ENCODE results near the gene RIBC1. TPM values are rescaled to one million over a fixed set of nuclear protein-coding genes. Genes with fewer than 3 reads are reported as not detected.

RIBC1 gene
- polyA plus RNA-seq, 1 of the 3 experiments (the other 2 are of a cell fraction), result 0.33 TPM

GRCh38 chrX:53471346-53471745 is 48.7 kb downstream of the RIBC1 start:
- H4K20me1 ChIP-seq (ENCODE audit: insufficient read depth), result no peaks in the 10 kb centered on the region
- no peaks in the 10 kb centered on the region for H3F3A ChIP-seq (replicated peaks; ENCODE audit: insufficient read depth)
- H3K9ac ChIP-seq, result no peak overlapping the region
- H3K27ac ChIP-seq (ENCODE audit: low read depth in 2 of 2, low read length in 1 of 2), result no peak overlapping the region
- ChIA-PET POLR2A (no interaction called here), CTCF (interaction anchor here (0.7 to 2.9 kb wide), 3 partner anchors 10 to 221 kb away, joined by 3 to 20 read pairs (median 4); no protein-coding TSS in a partner anchor)
- no peak overlapping the region for H3K4me3 ChIP-seq (ENCODE audit: low read depth in 2 of 2, low read length in 1 of 2)
- H3K4me2 ChIP-seq, result no peak overlapping the region
- no peaks in the 10 kb centered on the region for H3K9me2 ChIP-seq
- peaks cover 17% of the 10 kb centered on the region; the same call in 1 of the 2 replicates for H3K27me3 ChIP-seq (ENCODE audit: insufficient read depth)
- H3K9me3 ChIP-seq, result no peaks in the 10 kb centered on the region
- TF ChIP-seq GATA2 (CRISPR knock-in tag; IDR thresholded peaks at IDR 0.05), result no peak
- TF ChIP-seq RXRA (IDR thresholded peaks at IDR 0.05; ENCODE audit: borderline replicate concordance, low read depth), result no peak
- no peak for TF ChIP-seq POLR2AphosphoS5 (IDR thresholded peaks at IDR 0.05; ENCODE audit: low read depth, low read length)
- TF ChIP-seq MEF2A (IDR thresholded peaks at IDR 0.05; ENCODE audit: borderline replicate concordance, low read depth), result no peak
- no peak for TF ChIP-seq RCOR1 (IDR thresholded peaks at IDR 0.05; ENCODE audit: low read length)
- TF ChIP-seq, protein P1, sequence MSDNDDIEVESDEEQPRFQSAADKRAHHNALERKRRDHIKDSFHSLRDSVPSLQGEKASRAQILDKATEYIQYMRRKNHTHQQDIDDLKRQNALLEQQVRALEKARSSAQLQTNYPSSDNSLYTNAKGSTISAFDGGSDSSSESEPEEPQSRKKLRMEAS (IDR thresholded peaks at IDR 0.05; ENCODE audit: low read depth), result no peak
- no peak for TF ChIP-seq FOSL2 (IDR thresholded peaks at IDR 0.05; ENCODE audit: borderline replicate concordance, low read depth)
- TF ChIP-seq, protein P2, sequence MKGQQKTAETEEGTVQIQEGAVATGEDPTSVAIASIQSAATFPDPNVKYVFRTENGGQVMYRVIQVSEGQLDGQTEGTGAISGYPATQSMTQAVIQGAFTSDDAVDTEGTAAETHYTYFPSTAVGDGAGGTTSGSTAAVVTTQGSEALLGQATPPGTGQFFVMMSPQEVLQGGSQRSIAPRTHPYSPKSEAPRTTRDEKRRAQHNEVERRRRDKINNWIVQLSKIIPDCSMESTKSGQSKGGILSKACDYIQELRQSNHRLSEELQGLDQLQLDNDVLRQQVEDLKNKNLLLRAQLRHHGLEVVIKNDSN (IDR thresholded peaks at IDR 0.05; ENCODE audit: borderline replicate concordance, low read depth), result no peak
- TF ChIP-seq RAD21 (IDR thresholded peaks at IDR 0.05; ENCODE audit: low read length), result no peak
- TF ChIP-seq MXI1 (IDR thresholded peaks at IDR 0.05; ENCODE audit: low read depth, low read length), result no peak
- TF ChIP-seq NFIC (IDR thresholded peaks at IDR 0.05; ENCODE audit: borderline replicate concordance), result no peak
- no peak for TF ChIP-seq CHD2 (IDR thresholded peaks at IDR 0.05; ENCODE audit: low read length, partially characterized antibody)
- TF ChIP-seq, protein P3, sequence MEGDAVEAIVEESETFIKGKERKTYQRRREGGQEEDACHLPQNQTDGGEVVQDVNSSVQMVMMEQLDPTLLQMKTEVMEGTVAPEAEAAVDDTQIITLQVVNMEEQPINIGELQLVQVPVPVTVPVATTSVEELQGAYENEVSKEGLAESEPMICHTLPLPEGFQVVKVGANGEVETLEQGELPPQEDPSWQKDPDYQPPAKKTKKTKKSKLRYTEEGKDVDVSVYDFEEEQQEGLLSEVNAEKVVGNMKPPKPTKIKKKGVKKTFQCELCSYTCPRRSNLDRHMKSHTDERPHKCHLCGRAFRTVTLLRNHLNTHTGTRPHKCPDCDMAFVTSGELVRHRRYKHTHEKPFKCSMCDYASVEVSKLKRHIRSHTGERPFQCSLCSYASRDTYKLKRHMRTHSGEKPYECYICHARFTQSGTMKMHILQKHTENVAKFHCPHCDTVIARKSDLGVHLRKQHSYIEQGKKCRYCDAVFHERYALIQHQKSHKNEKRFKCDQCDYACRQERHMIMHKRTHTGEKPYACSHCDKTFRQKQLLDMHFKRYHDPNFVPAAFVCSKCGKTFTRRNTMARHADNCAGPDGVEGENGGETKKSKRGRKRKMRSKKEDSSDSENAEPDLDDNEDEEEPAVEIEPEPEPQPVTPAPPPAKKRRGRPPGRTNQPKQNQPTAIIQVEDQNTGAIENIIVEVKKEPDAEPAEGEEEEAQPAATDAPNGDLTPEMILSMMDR (IDR thresholded peaks at IDR 0.05), result no peak
- TF ChIP-seq ZBTB33 (IDR thresholded peaks at IDR 0.05; ENCODE audit: borderline replicate concordance, low read depth), result no peak
- 36% methylated on average over 3 of the region's 3 CpGs for WGBS (ENCODE audit: low lambda C conversion rate)
- DNase-seq, result no peak
- no peaks in the 10 kb centered on the region for H3K4me1 ChIP-seq (ENCODE audit: control insufficient read depth in 1 of 2, insufficient read depth in 2 of 2, low read depth in 1 of 2, low read length in 1 of 2)
- H3K36me3 ChIP-seq (replicated peaks in 1 of 2; ENCODE audit: control insufficient read depth in 1 of 2, insufficient read depth in 2 of 2, low read length in 1 of 2), result no peaks in the 10 kb centered on the region
- H2AFZ ChIP-seq (ENCODE audit: low read depth), result no peak overlapping the region
- H3K79me2 ChIP-seq (ENCODE audit: insufficient read depth), result no peaks in the 10 kb centered on the region
